ENCODE measurements around the gene SESN2. TPM values are rescaled to one million over a fixed set of nuclear protein-coding genes. Genes with fewer than 3 reads are reported as not detected.

Gene SESN2
- total and polyA plus RNA-seq, 4 donors, result 5.8 to 17.6 (median 13.4) TPM

DNA sequence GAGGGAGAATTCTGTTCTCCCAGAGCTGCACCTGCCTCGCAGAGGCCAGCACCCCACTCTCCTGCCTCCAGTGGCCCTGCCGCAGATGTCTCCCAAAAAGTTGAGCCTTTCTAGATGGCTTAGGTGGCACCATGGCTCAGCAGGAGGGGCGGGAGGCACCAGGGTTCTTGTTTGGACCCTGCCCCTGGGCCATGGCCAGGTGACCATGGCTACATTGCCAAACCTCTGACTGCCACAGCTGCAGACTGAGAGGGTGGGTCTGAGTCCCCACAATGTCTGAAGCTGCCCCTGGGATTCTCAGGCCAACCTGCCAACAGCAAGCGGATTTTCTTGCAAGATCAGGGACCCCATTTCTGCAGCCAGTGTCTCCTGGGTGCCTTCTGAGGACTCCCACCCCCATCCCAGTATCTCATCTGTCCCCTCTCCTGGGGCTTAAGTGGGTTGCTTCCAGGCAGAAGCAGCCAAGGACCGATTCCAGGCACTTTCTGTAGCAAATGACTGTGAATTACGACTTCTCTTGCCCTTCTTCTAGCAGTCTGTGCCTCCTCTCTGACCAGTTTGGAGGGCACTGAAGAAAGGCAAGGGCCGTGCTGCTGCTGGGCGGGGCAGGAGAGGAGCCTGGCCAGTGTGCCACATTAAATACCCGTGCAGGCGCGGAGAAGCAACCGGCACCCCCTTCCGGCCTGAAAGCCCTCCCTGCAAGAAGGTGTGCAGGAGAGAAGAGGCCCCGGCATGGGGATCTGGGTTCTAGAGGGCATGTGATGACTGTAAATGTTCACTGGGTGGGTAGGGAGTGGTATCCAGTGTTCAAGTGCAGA, 22.5 kb downstream of the SESN2 start:
- Histone ChIP-seq H3K27me3 (ENCODE audit: control insufficient read depth, insufficient read depth, low read length) (no peaks in the 10 kb centered on the region), H3K9me3 (ENCODE audit: control insufficient read depth, insufficient read depth, low read length) (no peaks in the 10 kb centered on the region), H3K36me3 (ENCODE audit: control insufficient read depth, insufficient read depth, low read length) (peaks cover 52% of the 10 kb centered on the region), H3K27ac (ENCODE audit: low read depth, low read length) (no peak overlapping the region), H3K4me3 (ENCODE audit: low read depth, low read length) (no peak overlapping the region), H3K4me1 (ENCODE audit: control insufficient read depth, insufficient read depth, low read length) (peaks cover 4% of the 10 kb centered on the region)
- 87% methylated on average over 14 of the region's 14 CpGs for WGBS (ENCODE audit: insufficient coverage)
- DNase-seq (ENCODE audit: low read depth in 4 of 6, low spot score in 6 of 6), result no peak

DNA sequence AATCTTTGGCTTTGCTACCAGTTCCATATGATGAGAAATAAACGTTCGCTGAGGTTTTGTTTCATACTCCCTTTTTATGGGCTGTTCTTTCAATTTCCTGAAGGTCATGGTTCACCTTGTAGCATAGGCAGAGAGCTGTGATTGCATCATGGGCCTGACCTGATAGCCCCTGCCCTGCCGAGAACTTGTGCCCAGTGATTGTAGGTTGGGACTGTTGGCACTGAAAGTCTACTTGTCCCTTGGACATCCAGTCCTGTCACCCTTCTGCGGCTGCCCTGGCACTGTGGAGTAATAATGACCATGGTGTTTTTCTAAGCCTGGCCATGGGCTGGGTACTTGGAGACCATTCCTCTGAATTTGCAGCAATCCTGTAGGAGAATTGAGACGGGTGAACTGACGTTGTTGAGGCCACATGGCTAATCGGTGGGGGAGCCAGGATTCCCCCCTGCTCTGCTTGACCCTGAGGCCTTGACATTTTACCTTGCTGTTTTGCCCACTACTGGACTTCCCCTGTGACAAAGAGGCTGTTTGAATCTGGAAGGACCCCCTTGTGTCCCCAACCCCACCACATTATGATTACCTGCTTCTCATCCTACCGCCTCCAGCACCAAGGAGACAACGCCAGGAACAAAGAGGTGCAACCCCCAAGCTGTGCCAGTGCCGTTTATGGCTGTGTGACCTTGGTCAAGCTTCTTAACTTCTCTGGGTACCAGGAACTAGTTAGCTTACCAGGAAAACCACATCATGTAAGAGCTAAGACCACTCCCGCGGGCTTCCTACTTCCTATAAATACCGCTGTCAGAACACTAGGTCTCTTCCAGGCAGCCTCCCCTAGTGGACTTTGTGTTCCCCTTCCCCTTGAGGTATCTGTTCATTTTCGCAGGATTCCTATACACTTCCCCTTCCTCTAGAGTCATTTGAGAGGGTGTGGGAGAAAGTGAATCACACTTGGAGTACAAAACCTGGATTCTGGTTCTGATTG, 23.4 kb downstream of the SESN2 start:
- H3K27ac ChIP-seq (ENCODE audit: low read depth, low read length), result no peak overlapping the region
- no peaks in the 10 kb centered on the region for H3K27me3 ChIP-seq (ENCODE audit: control insufficient read depth, insufficient read depth, low read length)
- peaks cover 4% of the 10 kb centered on the region for H3K4me1 ChIP-seq (ENCODE audit: control insufficient read depth, insufficient read depth, low read length)
- H3K4me3 ChIP-seq (ENCODE audit: low read depth, low read length), result no peak overlapping the region
- DNase-seq (ENCODE audit: low read depth in 4 of 6, low spot score in 6 of 6), result no peak
- 87% methylated on average over 10 of the region's 14 CpGs for WGBS (ENCODE audit: insufficient coverage)
- no peaks in the 10 kb centered on the region for H3K9me3 ChIP-seq (ENCODE audit: control insufficient read depth, insufficient read depth, low read length)
- peaks cover 46% of the 10 kb centered on the region for H3K36me3 ChIP-seq (ENCODE audit: control insufficient read depth, insufficient read depth, low read length)

DNA sequence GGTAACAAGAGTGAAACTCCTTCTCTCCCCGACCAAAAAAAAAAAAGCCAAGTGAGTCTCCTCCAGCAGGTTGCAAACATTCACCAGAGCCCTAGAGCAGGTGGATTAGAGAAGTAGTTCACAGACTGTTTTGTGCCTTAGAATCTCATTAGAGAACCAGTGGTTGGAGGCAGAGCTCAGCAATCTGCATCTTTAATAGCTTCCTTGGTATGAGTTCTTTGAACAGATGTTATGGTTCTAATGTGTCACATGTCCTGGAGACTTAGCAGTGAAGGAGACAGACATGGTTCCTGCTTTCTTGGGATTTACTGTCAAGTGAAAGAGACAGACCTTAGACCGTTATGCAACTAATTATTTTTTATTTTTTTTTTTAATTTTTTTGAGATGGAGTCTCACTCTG, 26.8 kb downstream of the SESN2 start:
- Histone ChIP-seq H3K4me3 (ENCODE audit: low read depth, low read length) (no peak overlapping the region), H3K4me1 (ENCODE audit: control insufficient read depth, insufficient read depth, low read length) (peaks cover 4% of the 10 kb centered on the region), H3K9me3 (ENCODE audit: control insufficient read depth, insufficient read depth, low read length) (no peaks in the 10 kb centered on the region), H3K27ac (ENCODE audit: low read depth, low read length) (no peak overlapping the region), H3K36me3 (ENCODE audit: control insufficient read depth, insufficient read depth, low read length) (peaks cover 15% of the 10 kb centered on the region), H3K27me3 (ENCODE audit: control insufficient read depth, insufficient read depth, low read length) (no peaks in the 10 kb centered on the region)
- no CpG with 5 or more reads among the region's 2 CpGs for WGBS (ENCODE audit: insufficient coverage)
- peak in 1 of 6 donors; percentile 53 for DNase-seq (ENCODE audit: low read depth in 4 of 6, low spot score in 6 of 6)

DNA sequence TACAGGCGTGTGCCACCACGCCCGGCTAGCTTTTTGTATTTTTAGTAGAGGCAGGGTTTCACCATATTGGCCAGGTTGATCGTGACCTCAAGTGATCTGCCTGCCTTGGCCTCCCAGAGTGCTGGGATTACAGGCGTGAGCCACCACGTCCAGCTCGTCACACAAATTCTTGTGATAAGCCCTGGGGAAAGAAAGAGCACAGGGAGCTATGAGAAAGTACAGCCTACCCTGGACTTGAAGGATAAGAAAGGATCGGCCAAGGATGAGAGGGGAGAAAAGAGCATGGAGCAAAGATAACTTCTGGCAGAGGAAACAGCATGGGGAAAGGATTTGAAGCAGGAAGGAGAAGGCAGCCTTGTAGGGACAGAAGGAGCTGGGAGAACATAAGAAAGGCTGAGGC, 29.2 kb downstream of the SESN2 start:
- H3K4me3 ChIP-seq (ENCODE audit: low read depth, low read length), result no peak overlapping the region
- no peaks in the 10 kb centered on the region for H3K9me3 ChIP-seq (ENCODE audit: control insufficient read depth, insufficient read depth, low read length)
- no peaks in the 10 kb centered on the region for H3K4me1 ChIP-seq (ENCODE audit: control insufficient read depth, insufficient read depth, low read length)
- WGBS (ENCODE audit: insufficient coverage), result 96% methylated on average over 5 of the region's 8 CpGs
- DNase-seq (ENCODE audit: low read depth in 4 of 6, low spot score in 6 of 6), result no peak
- H3K27me3 ChIP-seq (ENCODE audit: control insufficient read depth, insufficient read depth, low read length), result no peaks in the 10 kb centered on the region
- H3K27ac ChIP-seq (ENCODE audit: low read depth, low read length), result no peak overlapping the region
- no peaks in the 10 kb centered on the region for H3K36me3 ChIP-seq (ENCODE audit: control insufficient read depth, insufficient read depth, low read length)

DNA sequence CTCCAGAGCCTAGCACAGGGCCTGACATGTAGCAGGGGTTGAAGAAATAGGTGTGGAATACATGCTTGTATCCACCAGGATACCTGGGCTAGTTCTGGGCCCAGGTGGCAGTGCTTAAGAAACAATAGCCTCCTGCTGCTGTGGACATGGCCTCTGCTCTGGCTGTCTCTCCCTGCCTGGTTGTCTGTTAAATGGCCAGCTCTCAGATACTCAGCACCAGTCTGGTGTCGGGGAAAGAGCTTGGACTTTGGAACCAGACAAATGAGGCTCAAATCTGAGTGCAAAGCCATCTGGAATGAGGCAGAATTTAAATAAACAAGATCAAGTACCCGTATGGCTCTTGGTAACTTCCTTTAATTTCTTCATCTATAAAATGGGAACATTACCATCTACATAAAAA, 31.5 kb downstream of the SESN2 start:
- H3K27ac ChIP-seq (ENCODE audit: low read depth, low read length), result no peak overlapping the region
- H3K36me3 ChIP-seq (ENCODE audit: control insufficient read depth, insufficient read depth, low read length), result no peaks in the 10 kb centered on the region
- H3K9me3 ChIP-seq (ENCODE audit: control insufficient read depth, insufficient read depth, low read length), result no peaks in the 10 kb centered on the region
- no peak overlapping the region for H3K4me3 ChIP-seq (ENCODE audit: low read depth, low read length)
- H3K27me3 ChIP-seq (ENCODE audit: control insufficient read depth, insufficient read depth, low read length), result no peaks in the 10 kb centered on the region
- 88% methylated on average over 2 of the region's 2 CpGs for WGBS (ENCODE audit: insufficient coverage)
- no peaks in the 10 kb centered on the region for H3K4me1 ChIP-seq (ENCODE audit: control insufficient read depth, insufficient read depth, low read length)
- DNase-seq (ENCODE audit: low read depth in 4 of 6, low spot score in 6 of 6), result no peak

DNA sequence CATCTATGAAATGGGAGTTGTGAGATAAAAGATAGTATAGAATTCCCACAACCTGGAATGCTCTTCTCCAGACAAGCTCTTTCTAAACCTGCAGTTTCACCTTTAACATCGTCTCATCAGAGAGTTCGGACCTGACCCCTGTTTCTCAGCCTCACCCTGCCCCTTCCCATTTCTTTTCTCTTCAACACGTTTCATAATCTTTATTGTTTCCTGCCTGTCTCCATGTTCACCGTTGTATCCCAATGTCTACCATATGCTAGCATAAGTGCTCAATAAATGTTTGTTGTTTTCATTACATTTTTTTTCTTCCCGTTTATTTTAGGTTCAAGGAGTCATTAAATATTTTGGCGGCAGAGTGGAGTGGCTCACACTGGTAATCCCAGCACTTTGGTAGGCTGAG, 32.4 kb downstream of the SESN2 start:
- 78% methylated on average over 2 of the region's 6 CpGs for WGBS (ENCODE audit: insufficient coverage)

DNA sequence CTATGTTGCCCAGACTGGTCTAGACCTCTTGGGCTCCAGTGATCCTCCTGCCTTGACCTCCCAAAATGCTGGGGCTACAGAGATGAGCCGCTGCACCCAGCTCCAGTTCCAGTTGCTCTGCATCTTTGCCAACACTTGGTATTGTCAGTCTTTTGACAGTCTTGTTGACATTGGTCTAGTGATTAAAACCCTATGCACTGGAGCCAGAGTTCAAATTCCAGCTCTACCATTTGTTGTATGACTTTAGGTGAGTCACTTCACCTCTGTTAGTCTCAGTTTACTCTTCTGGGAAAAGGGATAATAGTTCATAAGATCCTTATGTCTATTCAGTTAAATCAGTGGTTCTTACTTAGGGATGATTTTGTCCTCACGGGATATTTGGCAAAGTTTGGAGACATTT, 36.6 kb downstream of the SESN2 start:
- Histone ChIP-seq H3K4me1 (ENCODE audit: control insufficient read depth, insufficient read depth, low read length) (peaks cover 3% of the 10 kb centered on the region), H3K27me3 (ENCODE audit: control insufficient read depth, insufficient read depth, low read length) (no peaks in the 10 kb centered on the region), H3K27ac (ENCODE audit: low read depth, low read length) (no peak overlapping the region), H3K36me3 (ENCODE audit: control insufficient read depth, insufficient read depth, low read length) (no peaks in the 10 kb centered on the region), H3K4me3 (ENCODE audit: low read depth, low read length) (no peak overlapping the region), H3K9me3 (ENCODE audit: control insufficient read depth, insufficient read depth, low read length) (no peaks in the 10 kb centered on the region)
- DNase-seq (ENCODE audit: low read depth in 4 of 6, low spot score in 6 of 6), result no peak
- 89% methylated on average over 2 of the region's 2 CpGs for WGBS (ENCODE audit: insufficient coverage)

More for the DNA sequence above, 32.4 kb downstream of the SESN2 start:
- no peaks in the 10 kb centered on the region for H3K27me3 ChIP-seq (ENCODE audit: control insufficient read depth, insufficient read depth, low read length)
- no peaks in the 10 kb centered on the region for H3K36me3 ChIP-seq (ENCODE audit: control insufficient read depth, insufficient read depth, low read length)
- no peak overlapping the region for H3K27ac ChIP-seq (ENCODE audit: low read depth, low read length)
- peaks cover 2% of the 10 kb centered on the region for H3K4me1 ChIP-seq (ENCODE audit: control insufficient read depth, insufficient read depth, low read length)
- H3K9me3 ChIP-seq (ENCODE audit: control insufficient read depth, insufficient read depth, low read length), result no peaks in the 10 kb centered on the region
- no peak overlapping the region for H3K4me3 ChIP-seq (ENCODE audit: low read depth, low read length)
- DNase-seq (ENCODE audit: low read depth in 4 of 6, low spot score in 6 of 6), result no peak

DNA sequence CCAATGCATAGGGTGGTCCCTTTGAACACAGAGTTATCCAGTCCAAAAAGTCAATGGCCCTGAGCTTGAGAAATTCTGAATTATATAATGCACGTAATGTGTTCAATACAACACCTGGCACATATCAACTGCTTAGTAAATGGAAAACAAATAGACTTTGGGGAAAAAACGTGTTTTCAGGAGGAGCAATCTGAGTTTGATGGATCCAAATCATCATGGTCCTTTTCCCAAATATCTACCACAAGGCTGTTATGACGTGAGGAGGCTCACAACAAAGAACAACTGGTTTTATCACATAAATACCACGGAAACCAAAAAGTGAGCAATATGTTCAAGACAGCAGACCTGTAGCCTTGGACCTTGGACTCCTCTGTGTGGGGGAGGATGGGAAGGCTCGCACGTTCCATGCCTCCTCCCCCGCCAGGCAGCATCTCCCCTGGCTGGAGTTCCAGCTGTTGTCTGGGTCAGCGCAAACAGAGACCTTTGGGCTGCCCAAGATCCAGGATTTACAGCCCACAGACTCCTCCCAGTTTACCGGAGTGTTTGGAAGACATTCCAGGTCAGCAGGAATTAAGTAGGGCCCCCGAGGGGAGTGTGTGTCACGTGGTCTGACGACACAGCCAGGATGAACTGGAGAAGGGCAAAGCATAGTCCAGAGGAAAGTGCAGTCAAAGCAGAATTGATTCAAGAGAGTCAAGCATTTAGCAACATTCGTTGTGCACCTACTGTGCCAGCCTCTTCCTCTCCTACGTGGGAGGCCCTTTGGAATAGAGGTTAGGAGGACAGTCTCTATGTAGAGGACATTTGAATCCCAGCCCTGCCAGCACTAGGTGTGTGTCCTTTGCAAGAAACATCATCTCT, 37.3 kb downstream of the SESN2 start:
- Histone ChIP-seq H3K9me3 (ENCODE audit: control insufficient read depth, insufficient read depth, low read length) (no peaks in the 10 kb centered on the region), H3K27ac (ENCODE audit: low read depth, low read length) (no peak overlapping the region), H3K4me3 (ENCODE audit: low read depth, low read length) (no peak overlapping the region), H3K4me1 (ENCODE audit: control insufficient read depth, insufficient read depth, low read length) (peaks cover 3% of the 10 kb centered on the region), H3K36me3 (ENCODE audit: control insufficient read depth, insufficient read depth, low read length) (no peaks in the 10 kb centered on the region), H3K27me3 (ENCODE audit: control insufficient read depth, insufficient read depth, low read length) (no peaks in the 10 kb centered on the region)
- WGBS (ENCODE audit: insufficient coverage), result 6% methylated on average over 8 of the region's 14 CpGs
- DNase-seq (ENCODE audit: low read depth in 4 of 6, low spot score in 6 of 6), result peak in 5 of 6 donors; percentile 1 to 57 (median 4)

DNA sequence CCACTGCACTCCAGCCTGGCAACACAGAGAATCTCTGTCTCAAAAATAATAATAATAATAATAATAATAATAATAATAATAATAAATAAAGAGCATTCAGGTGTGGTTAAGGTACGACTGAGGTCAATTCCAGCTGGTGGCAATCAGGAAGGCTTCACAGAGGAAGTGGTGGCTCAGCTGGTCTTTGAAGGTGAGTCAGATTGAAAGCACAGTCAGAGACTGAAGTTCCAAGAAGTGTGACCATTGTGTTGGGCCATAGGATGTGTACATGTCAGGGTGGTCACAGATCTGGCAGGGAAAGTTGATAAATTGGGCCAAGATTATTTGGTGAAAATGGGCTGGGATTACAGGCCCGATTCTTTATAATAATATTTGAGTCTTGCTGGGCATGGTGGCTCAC, 38.5 kb downstream of the SESN2 start:
- H3K36me3 ChIP-seq (ENCODE audit: control insufficient read depth, insufficient read depth, low read length), result no peaks in the 10 kb centered on the region
- no peak overlapping the region for H3K27ac ChIP-seq (ENCODE audit: low read depth, low read length)
- no peaks in the 10 kb centered on the region for H3K9me3 ChIP-seq (ENCODE audit: control insufficient read depth, insufficient read depth, low read length)
- no peak for DNase-seq (ENCODE audit: low read depth in 4 of 6, low spot score in 6 of 6)
- no peaks in the 10 kb centered on the region for H3K27me3 ChIP-seq (ENCODE audit: control insufficient read depth, insufficient read depth, low read length)
- 94% methylated on average over 2 of the region's 2 CpGs for WGBS (ENCODE audit: insufficient coverage)
- no peak overlapping the region for H3K4me3 ChIP-seq (ENCODE audit: low read depth, low read length)
- peaks cover 3% of the 10 kb centered on the region for H3K4me1 ChIP-seq (ENCODE audit: control insufficient read depth, insufficient read depth, low read length)
